ENCODE measurements around the gene DISC1. TPM values are rescaled to one million over a fixed set of nuclear protein-coding genes. Genes with fewer than 3 reads are reported as not detected.

DISC1 gene
- total and polyA plus RNA-seq, 2 donors (not counting 3 experiments of a cell fraction or from before 2014, with no cell fraction given): 3.3 to 14.7 TPM

GRCh38 chr1:231753313-231753712 lies 126.7 kb downstream of the DISC1 start:
- DNase-seq (ENCODE audit: low read depth, low spot score) (no peak), FAIRE-seq (no peak)
- Histone ChIP-seq H3K79me2 (ENCODE audit: control insufficient read depth, insufficient read depth, low read length) (no peaks in the 10 kb centered on the region), H3K9ac (replicated peaks; ENCODE audit: extremely low read depth, insufficient read depth, low read length) (no peak overlapping the region), H2AFZ (ENCODE audit: low read depth, low read length) (no peak overlapping the region), H3K4me2 (ENCODE audit: insufficient read depth, low read length) (no peak overlapping the region), H3K27me3 (ENCODE audit: control insufficient read depth in 2 of 2, insufficient read depth in 2 of 2, low read length in 2 of 2) (no peaks in the 10 kb centered on the region), H3K9me1 (replicated peaks; ENCODE audit: control insufficient read depth, extremely low read depth, insufficient read depth, low read length) (no peaks in the 10 kb centered on the region), H3K4me1 (ENCODE audit: control insufficient read depth, extremely low read depth, insufficient read depth, low read length) (no peaks in the 10 kb centered on the region), H3K27ac (ENCODE audit: insufficient read depth, low read depth, low read length) (no peak overlapping the region), H4K20me1 (replicated peaks; ENCODE audit: control insufficient read depth, extremely low read depth, insufficient read depth, low read length) (no peaks in the 10 kb centered on the region), H3K9me3 (replicated peaks; ENCODE audit: control insufficient read depth, insufficient read depth, low read length) (no peaks in the 10 kb centered on the region), H3K4me3 (replicated peaks in 1 of 3; ENCODE audit: insufficient read depth in 1 of 3, low read depth in 1 of 3, low read length in 3 of 3) (no peak overlapping the region), H3K36me3 (ENCODE audit: control insufficient read depth in 2 of 2, extremely low read depth in 1 of 2, insufficient read depth in 2 of 2, low read length in 2 of 2) (no peaks in the 10 kb centered on the region)
- BruUV-seq (replicated peaks): no TSS peak
- CTCF ChIA-PET: no interaction called here
- TF ChIP-seq EZH2 (IDR thresholded peaks at IDR 0.05; ENCODE audit: borderline replicate concordance, low read depth, low read length, severe bottlenecking) (no peak), MYC (IDR thresholded peaks at IDR 0.05; ENCODE audit: low read depth, low read length) (no peak), FOS (IDR thresholded peaks at IDR 0.05; ENCODE audit: borderline replicate concordance, insufficient read depth, low read length) (no peak), POLR2AphosphoS5 (IDR thresholded peaks at IDR 0.05; ENCODE audit: insufficient read depth, low read depth, low read length) (no peak), JUN (IDR thresholded peaks at IDR 0.05; ENCODE audit: borderline replicate concordance, insufficient read depth, insufficient read length, low read depth) (no peak), GATA2 (IDR thresholded peaks at IDR 0.05; ENCODE audit: insufficient read depth, insufficient read length, low read depth, low read length) (no peak), POLR2A (IDR thresholded peaks at IDR 0.05; ENCODE audit: low read depth, low read length) (no peak), MAX (IDR thresholded peaks at IDR 0.05; ENCODE audit: insufficient read depth, insufficient read length) (no peak)
- TF ChIP-seq, protein P1, sequence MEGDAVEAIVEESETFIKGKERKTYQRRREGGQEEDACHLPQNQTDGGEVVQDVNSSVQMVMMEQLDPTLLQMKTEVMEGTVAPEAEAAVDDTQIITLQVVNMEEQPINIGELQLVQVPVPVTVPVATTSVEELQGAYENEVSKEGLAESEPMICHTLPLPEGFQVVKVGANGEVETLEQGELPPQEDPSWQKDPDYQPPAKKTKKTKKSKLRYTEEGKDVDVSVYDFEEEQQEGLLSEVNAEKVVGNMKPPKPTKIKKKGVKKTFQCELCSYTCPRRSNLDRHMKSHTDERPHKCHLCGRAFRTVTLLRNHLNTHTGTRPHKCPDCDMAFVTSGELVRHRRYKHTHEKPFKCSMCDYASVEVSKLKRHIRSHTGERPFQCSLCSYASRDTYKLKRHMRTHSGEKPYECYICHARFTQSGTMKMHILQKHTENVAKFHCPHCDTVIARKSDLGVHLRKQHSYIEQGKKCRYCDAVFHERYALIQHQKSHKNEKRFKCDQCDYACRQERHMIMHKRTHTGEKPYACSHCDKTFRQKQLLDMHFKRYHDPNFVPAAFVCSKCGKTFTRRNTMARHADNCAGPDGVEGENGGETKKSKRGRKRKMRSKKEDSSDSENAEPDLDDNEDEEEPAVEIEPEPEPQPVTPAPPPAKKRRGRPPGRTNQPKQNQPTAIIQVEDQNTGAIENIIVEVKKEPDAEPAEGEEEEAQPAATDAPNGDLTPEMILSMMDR (IDR thresholded peaks at IDR 0.05; ENCODE audit: extremely low read depth in 1 of 2, insufficient read depth in 1 of 2, low read depth in 1 of 2, low read length in 2 of 2): no peak
- POLR2A ChIA-PET: no interaction called here
- dilution Hi-C loops (cut with MboI; ENCODE audit: extremely low pct_ligation_motif_present, low sequenced_read_pairs) (no loop called here), intact Hi-C loops (cut with micrococcal nuclease) (loop anchor here (10.0 kb wide), 2 partner anchors 261 to 431 kb away; no protein-coding TSS in a partner anchor)
